MM.1S (cell line): ENCODE measurements around the gene COL27A1.

Experiments used
- CTCF ChIP-seq: fragments of 300-600 bp; sonication (generic); IDR thresholded peaks from 2 replicates; pipeline ENCODE4 v1.5.1; 2016; ENCODE audit warnings: antibody characterized with exemption, low read length, mixed read lengths
- EZH2 ChIP-seq: fragments of 300-600 bp; sonication (generic); optimal IDR thresholded peaks from 2 replicates; pipeline ENCODE3; 2017; ENCODE audit warnings: low read depth, mild to moderate bottlenecking, antibody characterized with exemption, low read length, mixed read lengths
- EZH2phosphoT487 ChIP-seq: fragments of 300-600 bp; sonication (generic); IDR thresholded peaks from 2 replicates; pipeline ENCODE4 v1.6.1; 2018; ENCODE audit warnings: antibody characterized with exemption, low read length

- no peak for TF ChIP-seq EZH2
- no peak for TF ChIP-seq CTCF
- no peak for TF ChIP-seq EZH2phosphoT487
These were observed 41.8 kb downstream of the COL27A1 start for GRCh38 chr9:114196979-114197622.
